CD4-positive, alpha-beta T cell treated with Interleukin-2 at 100 ng/mL for 4 hours (primary cell): Measurements from ENCODE around the gene CCL22.

Source experiments
- DNase-seq: peaks from one replicate; pipeline ENCODE4 v3.0.0-alpha.2; 2020; ENCODE audit warnings: low spot score

CCL22 gene

DNA sequence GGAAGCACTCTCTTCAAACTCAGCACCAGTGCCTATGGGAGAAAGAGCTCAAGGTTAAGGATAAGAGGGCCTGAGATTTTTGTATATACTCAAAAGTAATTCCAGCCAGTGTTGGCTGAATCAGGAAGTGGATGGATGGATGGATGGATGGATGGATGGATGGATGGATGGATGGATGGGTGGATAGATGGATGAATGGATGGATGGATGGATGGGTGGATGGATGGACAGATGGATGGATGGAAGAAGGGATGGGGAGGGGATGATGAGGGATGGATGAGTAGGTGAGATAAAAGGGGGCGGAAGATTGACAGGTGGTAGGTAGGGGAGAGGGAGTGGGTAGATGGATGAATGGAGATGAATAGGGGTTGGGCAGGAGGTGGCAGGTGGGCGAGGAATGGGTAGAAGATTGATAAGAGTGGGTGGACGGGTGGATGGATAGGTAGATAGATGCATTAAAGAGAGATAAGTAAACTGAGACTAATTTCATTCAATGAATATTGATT is 17.8 kb downstream of the CCL22 start:
- DNase-seq = no peak

GRCh38 chr16:57377080-57377841 is 18.7 kb downstream of the CCL22 start:
- no peak for DNase-seq

- DNase-seq = no peak
These were observed 21.0 kb downstream of the CCL22 start for GRCh38 chr16:57379579-57379978.

GRCh38 chr16:57380671-57381462 is 22.3 kb downstream of the CCL22 start:
- no peak for DNase-seq

DNA sequence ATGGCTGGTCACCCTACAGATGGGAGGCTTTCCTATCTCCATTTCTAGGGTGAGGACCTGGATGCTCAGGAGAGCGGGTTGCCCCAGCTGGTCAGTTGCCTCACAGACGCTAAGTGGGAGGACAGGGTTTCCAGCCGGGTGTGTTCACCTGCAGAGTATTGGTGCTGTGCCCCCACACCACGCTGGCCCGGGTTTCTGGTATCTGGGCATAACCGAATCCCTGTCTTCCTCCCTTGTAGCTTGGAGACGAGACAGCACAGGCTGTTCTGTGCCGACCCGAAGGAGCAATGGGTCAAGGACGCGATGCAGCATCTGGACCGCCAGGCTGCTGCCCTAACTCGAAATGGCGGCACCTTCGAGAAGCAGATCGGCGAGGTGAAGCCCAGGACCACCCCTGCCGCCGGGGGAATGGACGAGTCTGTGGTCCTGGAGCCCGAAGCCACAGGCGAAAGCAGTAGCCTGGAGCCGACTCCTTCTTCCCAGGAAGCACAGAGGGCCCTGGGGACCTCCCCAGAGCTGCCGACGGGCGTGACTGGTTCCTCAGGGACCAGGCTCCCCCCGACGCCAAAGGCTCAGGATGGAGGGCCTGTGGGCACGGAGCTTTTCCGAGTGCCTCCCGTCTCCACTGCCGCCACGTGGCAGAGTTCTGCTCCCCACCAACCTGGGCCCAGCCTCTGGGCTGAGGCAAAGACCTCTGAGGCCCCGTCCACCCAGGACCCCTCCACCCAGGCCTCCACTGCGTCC is 23.4 kb downstream of the CCL22 start:
- no peak for DNase-seq

GRCh38 chr16:57382535-57383275 is 24.1 kb downstream of the CCL22 start:
- DNase-seq = no peak

DNA sequence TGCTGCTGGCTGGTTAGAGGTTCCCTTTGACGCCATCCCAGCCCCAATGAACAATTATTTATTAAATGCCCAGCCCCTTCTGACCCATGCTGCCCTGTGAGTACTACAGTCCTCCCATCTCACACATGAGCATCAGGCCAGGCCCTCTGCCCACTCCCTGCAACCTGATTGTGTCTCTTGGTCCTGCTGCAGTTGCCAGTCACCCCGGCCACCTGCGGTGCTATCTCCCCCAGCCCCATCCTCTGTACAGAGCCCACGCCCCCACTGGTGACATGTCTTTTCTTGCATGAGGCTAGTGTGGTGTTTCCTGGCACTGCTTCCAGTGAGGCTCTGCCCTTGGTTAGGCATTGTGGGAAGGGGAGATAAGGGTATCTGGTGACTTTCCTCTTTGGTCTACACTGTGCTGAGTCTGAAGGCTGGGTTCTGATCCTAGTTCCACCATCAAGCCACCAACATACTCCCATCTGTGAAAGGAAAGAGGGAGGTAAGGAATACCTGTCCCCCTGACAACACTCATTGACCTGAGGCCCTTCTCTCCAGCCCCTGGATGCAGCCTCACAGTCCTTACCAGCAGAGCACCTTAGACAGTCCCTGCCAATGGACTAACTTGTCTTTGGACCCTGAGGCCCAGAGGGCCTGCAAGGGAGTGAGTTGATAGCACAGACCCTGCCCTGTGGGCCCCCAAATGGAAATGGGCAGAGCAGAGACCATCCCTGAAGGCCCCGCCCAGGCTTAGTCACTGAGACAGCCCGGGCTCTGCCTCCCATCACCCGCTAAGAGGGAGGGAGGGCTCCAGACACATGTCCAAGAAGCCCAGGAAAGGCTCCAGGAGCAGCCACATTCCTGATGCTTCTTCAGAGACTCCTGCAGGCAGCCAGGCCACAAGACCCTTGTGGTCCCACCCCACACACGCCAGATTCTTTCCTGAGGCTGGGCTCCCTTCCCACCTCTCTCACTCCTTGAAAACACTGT is 25.0 kb downstream of the CCL22 start:
- DNase-seq = no peak

DNA sequence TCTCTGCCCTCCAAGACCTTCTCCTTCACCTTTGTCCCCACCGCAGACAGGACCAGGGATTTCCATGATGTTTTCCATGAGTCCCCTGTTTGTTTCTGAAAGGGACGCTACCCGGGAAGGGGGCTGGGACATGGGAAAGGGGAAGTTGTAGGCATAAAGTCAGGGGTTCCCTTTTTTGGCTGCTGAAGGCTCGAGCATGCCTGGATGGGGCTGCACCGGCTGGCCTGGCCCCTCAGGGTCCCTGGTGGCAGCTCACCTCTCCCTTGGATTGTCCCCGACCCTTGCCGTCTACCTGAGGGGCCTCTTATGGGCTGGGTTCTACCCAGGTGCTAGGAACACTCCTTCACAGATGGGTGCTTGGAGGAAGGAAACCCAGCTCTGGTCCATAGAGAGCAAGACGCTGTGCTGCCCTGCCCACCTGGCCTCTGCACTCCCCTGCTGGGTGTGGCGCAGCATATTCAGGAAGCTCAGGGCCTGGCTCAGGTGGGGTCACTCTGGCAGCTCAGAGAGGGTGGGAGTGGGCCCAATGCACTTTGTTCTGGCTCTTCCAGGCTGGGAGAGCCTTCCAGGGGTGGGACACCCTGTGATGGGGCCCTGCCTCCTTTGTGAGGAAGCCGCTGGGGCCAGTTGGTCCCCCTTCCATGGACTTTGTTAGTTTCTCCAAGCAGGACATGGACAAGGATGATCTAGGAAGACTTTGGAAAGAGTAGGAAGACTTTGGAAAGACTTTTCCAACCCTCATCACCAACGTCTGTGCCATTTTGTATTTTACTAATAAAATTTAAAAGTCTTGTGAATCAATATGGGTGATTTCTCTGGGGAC is 25.9 kb downstream of the CCL22 start:
- DNase-seq = no peak

DNA sequence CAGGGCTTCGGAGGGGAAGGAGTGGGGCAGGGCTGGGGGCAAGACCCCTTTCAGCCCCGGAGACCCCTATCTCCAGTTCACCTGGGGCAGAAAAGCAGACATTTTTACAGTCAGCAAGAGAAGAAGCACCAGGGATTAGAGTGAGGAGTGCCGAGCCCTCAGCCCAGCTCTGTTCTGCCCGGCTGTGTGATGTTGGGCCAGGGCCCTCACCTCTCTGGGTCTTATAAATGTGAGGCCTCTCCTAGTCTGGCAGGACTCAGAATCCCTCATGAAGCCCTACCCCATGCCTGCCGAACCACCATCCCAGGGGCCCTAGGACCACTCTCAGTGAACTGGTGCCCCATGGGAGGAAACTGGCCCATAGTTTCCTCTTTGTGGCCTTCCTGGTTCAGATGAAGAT is 26.5 kb downstream of the CCL22 start:
- DNase-seq = no peak

- no peak for DNase-seq
These were observed 27.9 kb downstream of the CCL22 start for GRCh38 chr16:57386381-57386951.

DNA sequence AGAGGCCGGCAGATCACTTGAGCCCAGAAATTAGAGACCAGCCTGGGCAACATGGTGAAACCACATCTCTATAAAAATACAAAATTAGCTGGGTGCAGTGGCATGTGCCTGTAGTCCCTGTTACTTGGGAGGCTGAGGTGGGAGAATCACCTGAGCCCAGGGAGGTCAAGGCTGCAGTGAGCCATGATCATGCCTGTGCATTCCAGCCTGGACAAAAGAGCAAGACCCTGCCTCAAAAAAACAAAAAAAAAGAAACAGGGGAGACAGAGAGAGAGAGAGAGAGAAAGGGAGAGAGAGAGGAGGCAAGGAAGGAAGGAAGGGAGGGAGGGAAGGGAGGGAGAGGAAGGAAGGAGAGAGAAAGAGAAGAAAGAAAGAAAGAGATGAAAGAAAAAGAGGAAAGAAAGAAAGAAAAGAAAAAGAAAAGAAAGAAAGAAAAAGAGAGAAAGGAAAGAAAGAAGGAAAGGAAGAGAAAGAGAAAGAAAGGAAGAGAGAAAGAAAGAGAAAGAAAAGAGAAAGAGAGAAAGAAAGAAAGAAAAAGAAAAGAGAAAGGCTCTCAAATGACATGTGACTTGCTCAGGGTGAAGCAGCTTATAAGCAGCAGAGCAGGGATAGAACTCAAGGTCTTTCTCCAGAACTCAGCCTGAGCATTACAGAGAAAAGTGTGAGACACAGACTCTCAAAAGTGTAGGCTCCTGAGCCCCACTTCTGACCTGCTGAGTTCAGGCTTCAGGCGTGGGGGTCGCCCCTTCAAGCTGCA is 29.2 kb downstream of the CCL22 start:
- no peak for DNase-seq

- no peak for DNase-seq
These were observed 29.9 kb downstream of the CCL22 start for GRCh38 chr16:57388359-57389086.

DNA sequence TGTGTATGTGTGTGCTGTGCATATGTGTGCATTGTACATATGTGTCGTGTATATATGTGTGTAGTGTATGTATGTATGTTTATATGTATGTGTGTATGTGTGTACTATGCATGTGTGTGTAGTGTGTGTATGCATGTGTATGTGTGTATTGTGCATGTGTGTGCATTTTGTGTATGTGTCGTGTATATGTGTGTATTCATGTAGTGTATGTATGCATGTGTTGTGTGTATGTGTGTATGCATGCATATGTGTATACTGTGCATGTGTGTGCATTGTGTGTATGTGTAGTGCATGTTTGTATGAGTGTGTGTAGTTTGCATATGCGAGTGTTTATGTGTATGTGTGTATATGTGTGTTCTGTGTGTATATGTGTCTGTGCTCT is 30.5 kb downstream of the CCL22 start:
- no peak for DNase-seq

DNA sequence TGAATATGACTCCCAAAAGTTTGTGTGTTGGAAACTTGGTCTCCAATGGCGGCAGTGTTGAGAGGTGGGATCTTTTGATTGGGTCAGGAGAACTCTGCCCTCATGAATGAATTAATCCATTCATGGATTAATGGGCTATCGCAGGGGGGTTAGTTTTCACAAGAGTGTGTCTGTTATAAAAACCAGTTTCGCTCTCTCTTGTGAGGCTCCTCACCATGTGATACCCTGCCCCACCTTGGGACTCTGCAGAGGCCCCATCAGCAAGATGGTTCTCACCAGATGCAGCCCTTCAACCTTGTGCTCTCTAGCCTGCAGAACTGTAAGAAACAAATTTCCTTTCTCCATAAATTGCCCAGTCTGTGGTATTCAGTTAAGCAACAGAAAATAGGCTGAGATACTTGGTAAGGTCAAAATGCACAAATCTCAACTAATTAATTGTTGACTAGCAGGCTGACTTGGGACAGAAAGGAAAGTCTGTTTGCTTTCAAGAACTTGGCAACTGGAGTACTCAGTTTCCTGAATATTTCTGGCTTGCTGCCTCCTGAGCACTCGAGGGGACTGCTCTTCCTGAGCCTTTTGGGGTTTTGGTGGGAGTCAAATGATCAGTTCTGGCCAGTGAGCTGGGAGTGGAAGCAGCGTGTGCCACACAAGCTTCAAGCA is 32.2 kb downstream of the CCL22 start:
- DNase-seq = no peak

DNA sequence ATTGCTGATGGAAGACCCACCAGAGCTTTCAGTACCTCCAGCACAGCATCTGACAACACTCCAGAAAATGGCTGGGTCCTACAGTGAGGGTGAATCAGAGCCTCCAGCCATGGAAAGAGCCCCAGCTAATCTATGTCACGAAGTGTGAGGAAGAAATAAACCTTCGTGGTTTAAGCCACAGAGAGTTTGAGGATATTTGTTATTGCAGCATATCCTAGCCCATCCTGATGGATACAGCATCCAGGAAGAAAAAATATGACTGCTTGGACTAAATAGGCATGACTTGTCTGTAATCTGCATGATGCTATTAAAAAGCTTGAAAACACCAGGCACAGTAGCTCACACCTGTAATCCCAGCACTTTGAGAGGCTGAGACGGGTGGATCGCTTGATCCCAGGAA is 32.7 kb downstream of the CCL22 start:
- DNase-seq = no peak

GRCh38 chr16:57391708-57392107 is 33.1 kb downstream of the CCL22 start:
- DNase-seq = no peak

- no peak for DNase-seq
These were observed 34.1 kb downstream of the CCL22 start for GRCh38 chr16:57392694-57393093.
